Osteocyte (in vitro differentiated cells): Measurements from ENCODE around the gene PSTPIP1. TPM values are rescaled to one million over a fixed set of nuclear protein-coding genes. Genes with fewer than 3 reads are reported as not detected.

Source experiments
- DNase-seq: peaks from one replicate; pipeline ENCODE4 v3.0.0; 2021; ENCODE audit warnings: mixed read lengths; ENCODE audit not compliant: unreplicated experiment; ENCODE audit errors: extremely low spot score
- H3K27ac Mint-ChIP-seq: one replicate; pipeline ENCODE4 v1.8.0; 2021; ENCODE audit warnings: mild to moderate bottlenecking, mixed read lengths; ENCODE audit not compliant: unreplicated experiment
- H3K27me3 Mint-ChIP-seq: one replicate; pipeline ENCODE4 v1.8.0; 2021; ENCODE audit warnings: mixed read lengths; ENCODE audit not compliant: unreplicated experiment
- H3K36me3 Mint-ChIP-seq: one replicate; pipeline ENCODE4 v1.8.0; 2021; ENCODE audit warnings: mixed read lengths; ENCODE audit not compliant: unreplicated experiment
- H3K4me1 Mint-ChIP-seq: one replicate; pipeline ENCODE4 v1.8.0; 2021; ENCODE audit warnings: mixed read lengths; ENCODE audit not compliant: unreplicated experiment
- H3K4me3 Mint-ChIP-seq: one replicate; pipeline ENCODE4 v1.8.0; 2021; ENCODE audit warnings: mild to moderate bottlenecking, moderate library complexity, mixed read lengths; ENCODE audit not compliant: unreplicated experiment
- H3K9me3 Mint-ChIP-seq: one replicate; pipeline ENCODE4 v1.8.0; 2021; ENCODE audit warnings: mixed read lengths; ENCODE audit not compliant: unreplicated experiment
- CTCF ChIP-seq: fragments of 200-600 bp; sonication (generic); IDR thresholded peaks from 2 replicates; pipeline ENCODE4 v1.5.0; 2021; ENCODE audit warnings: antibody characterized with exemption, mild to moderate bottlenecking, moderate library complexity
- total RNA-seq: library from RNA; stranded (reverse); gene quantifications from 2 replicates; pipeline ENCODE4 v1.2.1, GENCODE V29; 2021

The PSTPIP1 gene
- total RNA-seq, 1 donor from 2014 or later = not detected

DNA sequence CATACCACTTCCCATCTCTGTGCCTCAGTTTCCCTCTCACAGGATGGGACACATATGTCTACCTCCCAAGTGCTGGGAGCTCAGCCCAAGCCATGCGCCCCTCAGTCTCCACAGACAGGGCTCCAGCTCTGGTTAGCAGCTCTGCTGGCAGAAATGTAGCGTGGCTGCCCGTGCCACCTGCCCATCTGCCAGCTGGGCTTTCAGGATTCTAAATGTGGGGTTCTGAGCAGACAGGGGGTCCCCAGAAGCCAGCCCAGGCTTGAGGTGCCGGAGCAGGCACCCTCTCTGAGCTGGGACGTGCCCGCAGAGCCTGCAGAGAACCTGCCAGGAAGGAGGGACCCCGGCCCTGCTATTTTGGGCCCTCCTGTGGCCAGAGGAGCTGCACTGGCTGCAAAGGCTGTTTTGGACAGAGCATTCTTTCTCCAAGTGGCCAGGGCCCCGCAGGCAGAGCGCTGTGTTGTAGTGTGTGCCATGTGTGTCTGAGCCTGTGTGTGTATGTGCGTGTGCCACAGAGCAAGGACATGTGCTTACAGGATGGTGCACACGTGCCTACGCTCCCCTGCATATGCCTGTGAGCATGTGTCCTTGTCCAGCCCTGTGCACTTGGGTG, 31.7 kb downstream of the PSTPIP1 start:
- Mint-ChIP-seq H3K27me3 (no peaks in the 10 kb centered on the region), H3K27ac (no peak overlapping the region), H3K36me3 (no peaks in the 10 kb centered on the region), H3K9me3 (no peaks in the 10 kb centered on the region), H3K4me1 (peaks cover 23% of the 10 kb centered on the region), H3K4me3 (no peak overlapping the region)
- no peak for TF ChIP-seq CTCF
- DNase-seq = peak; percentile 81

- Mint-ChIP-seq H3K27me3 (no peaks in the 10 kb centered on the region), H3K9me3 (no peaks in the 10 kb centered on the region), H3K4me1 (peaks cover 20% of the 10 kb centered on the region), H3K36me3 (no peaks in the 10 kb centered on the region), H3K27ac (no peak overlapping the region), H3K4me3 (no peak overlapping the region)
- TF ChIP-seq CTCF = no peak
- no peak for DNase-seq
Measured at GRCh38 chr15:77027111-77027696, 32.3 kb downstream of the PSTPIP1 start.

- no peak overlapping the region for H3K4me3 Mint-ChIP-seq
- no peaks in the 10 kb centered on the region for H3K36me3 Mint-ChIP-seq
- TF ChIP-seq CTCF = no peak
- DNase-seq = peak; percentile 83
- H3K27me3 Mint-ChIP-seq = no peaks in the 10 kb centered on the region
- H3K9me3 Mint-ChIP-seq = no peaks in the 10 kb centered on the region
- H3K4me1 Mint-ChIP-seq = peaks cover 15% of the 10 kb centered on the region
- H3K27ac Mint-ChIP-seq = no peak overlapping the region
Measured at GRCh38 chr15:77027697-77028450, 32.9 kb downstream of the PSTPIP1 start.

GRCh38 chr15:77028451-77029165, 33.7 kb downstream of the PSTPIP1 start:
- H3K4me3 Mint-ChIP-seq = no peak overlapping the region
- H3K9me3 Mint-ChIP-seq = no peaks in the 10 kb centered on the region

More at GRCh38 chr15:77028451-77029165, 33.7 kb downstream of the PSTPIP1 start:
- TF ChIP-seq CTCF = no peak
- no peaks in the 10 kb centered on the region for H3K27me3 Mint-ChIP-seq
- H3K27ac Mint-ChIP-seq = no peak overlapping the region
- peak; percentile 80 for DNase-seq
- peaks cover 15% of the 10 kb centered on the region for H3K4me1 Mint-ChIP-seq
- H3K36me3 Mint-ChIP-seq = no peaks in the 10 kb centered on the region
